HG02840 (cell line): Measurements from ENCODE around the gene PLEKHA6.

Experiments used
- ATAC-seq: cut with Tn5 transposase; IDR thresholded peaks from one replicate; pipeline ENCODE4 v1.9.1; 2021; ENCODE audit warnings: mild to moderate bottlenecking, moderate library complexity, moderate number of reproducible peaks; ENCODE audit not compliant: unreplicated experiment, low FRiP score

The PLEKHA6 gene

GRCh38 chr1:204267191-204267601, 92.5 kb downstream of the PLEKHA6 start:
- no peak for ATAC-seq

- no peak for ATAC-seq
Measured at GRCh38 chr1:204266504-204267034, 93.2 kb downstream of the PLEKHA6 start.

GRCh38 chr1:204265665-204266064, 94.1 kb downstream of the PLEKHA6 start:
- no peak for ATAC-seq

- no peak for ATAC-seq
Measured at GRCh38 chr1:204264805-204265204, 94.9 kb downstream of the PLEKHA6 start.

- no peak for ATAC-seq
Measured at GRCh38 chr1:204263254-204263910, 96.3 kb downstream of the PLEKHA6 start.

- ATAC-seq: no peak
Measured at GRCh38 chr1:204262506-204263253, 97.0 kb downstream of the PLEKHA6 start.

GRCh38 chr1:204261746-204262505, 97.8 kb downstream of the PLEKHA6 start:
- no peak for ATAC-seq

GRCh38 chr1:204261266-204261665, 98.5 kb downstream of the PLEKHA6 start:
- no peak for ATAC-seq

- ATAC-seq: no peak
Measured at GRCh38 chr1:204260601-204261197, 99.0 kb downstream of the PLEKHA6 start.

- ATAC-seq: no peak
Measured at GRCh38 chr1:204259782-204260181, 99.9 kb downstream of the PLEKHA6 start.

GRCh38 chr1:204259196-204259595, 100.5 kb downstream of the PLEKHA6 start:
- ATAC-seq: no peak

- no peak for ATAC-seq
Measured at GRCh38 chr1:204258213-204259115, 101.3 kb downstream of the PLEKHA6 start.

GRCh38 chr1:204257446-204257845, 102.3 kb downstream of the PLEKHA6 start:
- no peak for ATAC-seq

GRCh38 chr1:204256531-204256930, 103.2 kb downstream of the PLEKHA6 start:
- no peak for ATAC-seq

- no peak for ATAC-seq
Measured at GRCh38 chr1:204255966-204256365, 103.8 kb downstream of the PLEKHA6 start.

GRCh38 chr1:204255225-204255624, 104.5 kb downstream of the PLEKHA6 start:
- ATAC-seq: no peak

GRCh38 chr1:204254031-204254661, 105.6 kb downstream of the PLEKHA6 start:
- no peak for ATAC-seq

- ATAC-seq: no peak
Measured at GRCh38 chr1:204251926-204252689, 107.6 kb downstream of the PLEKHA6 start.
